ENCODE results near the gene CDH12.

CDH12 gene

DNA sequence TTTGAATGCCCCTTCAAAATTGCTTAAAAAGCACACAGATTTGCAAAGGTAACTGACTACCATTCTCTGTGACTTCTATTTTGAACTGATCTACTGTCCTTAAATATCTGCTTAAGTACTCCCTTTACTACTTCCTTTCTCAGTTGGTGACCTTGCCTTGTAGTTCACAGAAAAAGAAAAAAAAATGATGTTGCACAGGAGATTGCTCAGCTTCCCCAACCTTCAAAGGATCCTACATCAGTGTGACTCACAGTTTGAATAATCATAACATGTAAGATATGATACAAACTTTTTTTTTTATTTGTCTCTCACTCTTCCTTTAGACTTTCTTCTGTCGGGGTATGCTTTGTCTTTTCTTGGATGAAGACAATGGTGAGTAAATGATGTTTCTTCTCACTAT lies 1029.6 kb downstream of the CDH12 start:
- TF ChIP-seq CTCF (IDR thresholded peaks at IDR 0.05; ENCODE audit: low read depth, low read length), result no peak
- H3K4me1 ChIP-seq, result no peaks in the 10 kb centered on the region
- no peaks in the 10 kb centered on the region for H3K9me3 ChIP-seq
- no peak overlapping the region for H3K4me3 ChIP-seq (ENCODE audit: low read depth, low read length)
- H3K36me3 ChIP-seq, result no peaks in the 10 kb centered on the region
- peaks cover 9% of the 10 kb centered on the region; the same call in 1 of the 2 replicates for H3K27me3 ChIP-seq
- no peak for DNase-seq

GRCh38 chr5:21823076-21823574 lies 1030.0 kb downstream of the CDH12 start:
- H3K36me3 ChIP-seq, result no peaks in the 10 kb centered on the region

DNA sequence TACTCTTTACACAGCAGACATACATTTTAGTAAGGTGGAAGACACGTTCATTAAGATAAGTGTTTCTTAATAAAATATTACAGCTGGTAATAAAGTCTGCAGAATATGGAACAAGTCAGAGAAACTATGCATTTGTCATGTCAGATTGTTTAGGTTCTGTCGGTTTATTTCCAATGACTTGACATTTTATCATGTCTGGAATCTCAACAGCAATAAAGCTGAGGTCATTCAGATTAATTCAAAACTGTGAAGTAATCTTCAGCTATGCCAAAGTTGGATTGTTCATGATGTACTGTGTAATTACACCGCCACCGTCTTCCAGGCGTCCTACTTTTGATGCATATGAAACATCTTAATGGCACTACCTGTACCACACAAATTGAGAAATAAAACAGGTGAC lies 1032.6 kb downstream of the CDH12 start:
- DNase-seq, result no peak
- Histone ChIP-seq H3K9me3 (no peaks in the 10 kb centered on the region), H3K4me1 (no peaks in the 10 kb centered on the region), H3K36me3 (no peaks in the 10 kb centered on the region), H3K4me3 (ENCODE audit: low read depth, low read length) (no peak overlapping the region), H3K27me3 (peaks cover 14% of the 10 kb centered on the region; the same call in 1 of the 2 replicates)
- TF ChIP-seq CTCF (IDR thresholded peaks at IDR 0.05; ENCODE audit: low read depth, low read length), result no peak

More at GRCh38 chr5:21823076-21823574, 1030.0 kb downstream of the CDH12 start:
- Histone ChIP-seq H3K4me1 (no peaks in the 10 kb centered on the region), H3K9me3 (no peaks in the 10 kb centered on the region), H3K4me3 (ENCODE audit: low read depth, low read length) (no peak overlapping the region), H3K27me3 (peaks cover 12% of the 10 kb centered on the region; the same call in 1 of the 2 replicates)
- no peak for DNase-seq
- TF ChIP-seq CTCF (IDR thresholded peaks at IDR 0.05; ENCODE audit: low read depth, low read length), result no peak

DNA sequence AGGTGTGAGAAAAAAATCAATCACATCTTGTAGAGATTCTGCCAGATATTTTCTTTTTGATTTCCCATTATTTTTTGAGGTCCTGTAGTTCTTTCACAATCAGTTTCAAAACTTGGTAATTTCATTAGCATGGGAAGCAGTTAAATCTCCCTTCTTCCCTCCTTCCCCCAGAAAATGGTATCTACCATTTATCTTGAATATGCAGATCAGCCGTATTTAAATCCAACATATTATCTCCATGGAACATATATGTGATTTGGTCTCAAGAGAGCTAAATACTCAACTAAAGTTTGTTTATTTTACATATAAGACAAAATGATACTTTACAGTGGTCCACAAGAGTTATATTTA lies 1034.8 kb downstream of the CDH12 start:
- Histone ChIP-seq H3K4me1 (no peaks in the 10 kb centered on the region), H3K36me3 (no peaks in the 10 kb centered on the region), H3K4me3 (ENCODE audit: low read depth, low read length) (no peak overlapping the region), H3K9me3 (no peaks in the 10 kb centered on the region), H3K27me3 (peaks cover 14% of the 10 kb centered on the region; the same call in 1 of the 2 replicates)
- no peak for DNase-seq
- no peak for TF ChIP-seq CTCF (IDR thresholded peaks at IDR 0.05; ENCODE audit: low read depth, low read length)

DNA sequence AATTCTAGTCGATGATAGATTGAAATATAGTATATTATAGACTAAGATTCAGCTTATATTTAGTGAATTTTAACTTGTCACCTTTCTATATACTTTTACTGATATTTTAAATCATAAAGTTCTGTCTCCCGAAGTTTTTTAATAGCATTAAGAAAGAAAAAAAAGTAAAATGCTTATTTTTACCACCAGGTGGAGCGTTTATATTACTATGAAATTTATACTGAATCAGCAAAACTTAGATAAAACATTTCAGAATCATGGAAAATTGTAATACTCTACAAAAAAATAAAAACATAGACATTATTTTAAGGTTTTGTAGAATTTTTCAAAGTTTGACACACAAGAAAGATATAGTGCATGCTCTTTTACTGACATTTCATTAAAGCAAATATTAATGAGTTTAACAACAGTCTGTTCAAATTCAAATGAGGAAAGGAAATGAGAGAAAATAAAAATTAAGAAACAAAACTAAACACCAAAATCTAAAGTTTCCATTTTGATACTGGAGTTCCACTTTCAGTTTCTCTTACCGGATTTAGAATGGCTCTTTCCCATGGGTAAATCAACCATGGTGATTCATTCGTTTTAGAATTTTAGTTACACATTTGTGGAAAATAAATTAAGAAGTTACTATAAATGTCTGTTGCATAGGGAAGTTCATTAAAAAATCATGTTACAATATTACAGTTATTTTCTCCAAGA lies 1035.3 kb downstream of the CDH12 start:
- Histone ChIP-seq H3K27me3 (peaks cover 14% of the 10 kb centered on the region; the same call in 1 of the 2 replicates), H3K9me3 (no peaks in the 10 kb centered on the region), H3K36me3 (no peaks in the 10 kb centered on the region), H3K4me3 (ENCODE audit: low read depth, low read length) (no peak overlapping the region), H3K4me1 (no peaks in the 10 kb centered on the region)
- DNase-seq, result no peak
- TF ChIP-seq CTCF (IDR thresholded peaks at IDR 0.05; ENCODE audit: low read depth, low read length), result no peak

- no peak overlapping the region for H3K4me3 ChIP-seq (ENCODE audit: low read depth, low read length)
- H3K4me1 ChIP-seq, result no peaks in the 10 kb centered on the region
- no peaks in the 10 kb centered on the region; the same call in 1 of the 2 replicates for H3K27me3 ChIP-seq
- peak; percentile 45 for TF ChIP-seq CTCF (IDR thresholded peaks at IDR 0.05; ENCODE audit: low read depth, low read length)
- DNase-seq, result no peak
- H3K36me3 ChIP-seq, result no peaks in the 10 kb centered on the region
- no peaks in the 10 kb centered on the region for H3K9me3 ChIP-seq
Measured at GRCh38 chr5:21810737-21811316, 1042.3 kb downstream of the CDH12 start.

All from BE2C (cell line).